ENCODE measurements around the gene MFAP1. TPM values are rescaled to one million over a fixed set of nuclear protein-coding genes. Genes with fewer than 3 reads are reported as not detected.

Gene MFAP1
- total and polyA plus RNA-seq, 2 experiments from 2014 or later: 24.5 to 34.9 TPM

DNA sequence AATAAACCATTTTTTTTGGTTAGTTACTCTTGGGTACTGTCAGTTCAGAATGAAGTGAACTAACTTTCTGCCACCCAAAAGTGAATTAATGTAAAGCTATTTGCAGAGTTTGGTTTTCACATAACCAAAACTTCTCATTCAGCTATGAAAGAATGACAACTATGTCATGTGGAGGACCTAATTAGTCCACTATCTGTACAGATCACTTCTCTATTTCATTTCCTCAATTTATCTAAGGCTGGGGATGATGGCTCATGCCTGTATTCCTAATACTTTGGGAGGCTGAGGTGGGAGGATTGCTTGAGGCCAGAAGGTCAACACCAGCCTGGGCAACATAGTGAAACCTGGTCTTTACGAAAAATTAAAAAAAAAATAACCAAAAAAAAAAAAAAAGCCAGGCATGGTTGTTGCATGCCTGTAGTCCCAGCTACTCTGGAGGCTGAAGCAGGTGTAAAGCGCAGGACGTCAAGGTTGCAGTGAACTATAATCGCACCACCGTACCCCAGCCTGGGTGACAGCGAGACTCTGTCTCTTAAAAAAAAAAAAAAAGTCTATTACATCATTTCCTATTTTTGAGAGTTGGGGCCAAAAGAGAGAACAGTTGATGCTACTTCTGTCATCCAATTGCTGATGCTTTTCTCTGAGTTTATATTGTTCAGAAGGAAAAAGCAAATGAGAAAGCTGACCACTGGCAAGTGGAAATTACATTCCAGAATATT is 15.4 kb downstream of the MFAP1 start:
- peaks cover 89% of the 10 kb centered on the region for H3K36me3 Mint-ChIP-seq (ENCODE audit: low read depth)
- H3K27ac Mint-ChIP-seq: no peak overlapping the region
- H3K9me2 ChIP-seq (ENCODE audit: insufficient read depth): no peaks in the 10 kb centered on the region
- H3K79me2 ChIP-seq (replicated peaks; ENCODE audit: insufficient read depth): 0 out of 2 replicates have a peak, but pooled peaks cover 3% of the 10 kb centered on the region
- H3K27ac ChIP-seq (ENCODE audit: low read depth): no peak overlapping the region
- H3F3A ChIP-seq (replicated peaks; ENCODE audit: low read depth): peaks cover 15% of the 10 kb centered on the region; the same call in 1 of the 2 replicates
- no peak overlapping the region for H3K4me3 ChIP-seq
- no peaks in the 10 kb centered on the region for H3K27me3 ChIP-seq (ENCODE audit: insufficient read depth)
- TF ChIP-seq, protein P1, sequence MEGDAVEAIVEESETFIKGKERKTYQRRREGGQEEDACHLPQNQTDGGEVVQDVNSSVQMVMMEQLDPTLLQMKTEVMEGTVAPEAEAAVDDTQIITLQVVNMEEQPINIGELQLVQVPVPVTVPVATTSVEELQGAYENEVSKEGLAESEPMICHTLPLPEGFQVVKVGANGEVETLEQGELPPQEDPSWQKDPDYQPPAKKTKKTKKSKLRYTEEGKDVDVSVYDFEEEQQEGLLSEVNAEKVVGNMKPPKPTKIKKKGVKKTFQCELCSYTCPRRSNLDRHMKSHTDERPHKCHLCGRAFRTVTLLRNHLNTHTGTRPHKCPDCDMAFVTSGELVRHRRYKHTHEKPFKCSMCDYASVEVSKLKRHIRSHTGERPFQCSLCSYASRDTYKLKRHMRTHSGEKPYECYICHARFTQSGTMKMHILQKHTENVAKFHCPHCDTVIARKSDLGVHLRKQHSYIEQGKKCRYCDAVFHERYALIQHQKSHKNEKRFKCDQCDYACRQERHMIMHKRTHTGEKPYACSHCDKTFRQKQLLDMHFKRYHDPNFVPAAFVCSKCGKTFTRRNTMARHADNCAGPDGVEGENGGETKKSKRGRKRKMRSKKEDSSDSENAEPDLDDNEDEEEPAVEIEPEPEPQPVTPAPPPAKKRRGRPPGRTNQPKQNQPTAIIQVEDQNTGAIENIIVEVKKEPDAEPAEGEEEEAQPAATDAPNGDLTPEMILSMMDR (conservative IDR thresholded peaks at IDR 0.05; ENCODE audit: low read depth in 2 of 2): no peak
- TF ChIP-seq POLR2AphosphoS5 (IDR thresholded peaks at IDR 0.05; ENCODE audit: low read depth): no peak
- TF ChIP-seq, protein P2, sequence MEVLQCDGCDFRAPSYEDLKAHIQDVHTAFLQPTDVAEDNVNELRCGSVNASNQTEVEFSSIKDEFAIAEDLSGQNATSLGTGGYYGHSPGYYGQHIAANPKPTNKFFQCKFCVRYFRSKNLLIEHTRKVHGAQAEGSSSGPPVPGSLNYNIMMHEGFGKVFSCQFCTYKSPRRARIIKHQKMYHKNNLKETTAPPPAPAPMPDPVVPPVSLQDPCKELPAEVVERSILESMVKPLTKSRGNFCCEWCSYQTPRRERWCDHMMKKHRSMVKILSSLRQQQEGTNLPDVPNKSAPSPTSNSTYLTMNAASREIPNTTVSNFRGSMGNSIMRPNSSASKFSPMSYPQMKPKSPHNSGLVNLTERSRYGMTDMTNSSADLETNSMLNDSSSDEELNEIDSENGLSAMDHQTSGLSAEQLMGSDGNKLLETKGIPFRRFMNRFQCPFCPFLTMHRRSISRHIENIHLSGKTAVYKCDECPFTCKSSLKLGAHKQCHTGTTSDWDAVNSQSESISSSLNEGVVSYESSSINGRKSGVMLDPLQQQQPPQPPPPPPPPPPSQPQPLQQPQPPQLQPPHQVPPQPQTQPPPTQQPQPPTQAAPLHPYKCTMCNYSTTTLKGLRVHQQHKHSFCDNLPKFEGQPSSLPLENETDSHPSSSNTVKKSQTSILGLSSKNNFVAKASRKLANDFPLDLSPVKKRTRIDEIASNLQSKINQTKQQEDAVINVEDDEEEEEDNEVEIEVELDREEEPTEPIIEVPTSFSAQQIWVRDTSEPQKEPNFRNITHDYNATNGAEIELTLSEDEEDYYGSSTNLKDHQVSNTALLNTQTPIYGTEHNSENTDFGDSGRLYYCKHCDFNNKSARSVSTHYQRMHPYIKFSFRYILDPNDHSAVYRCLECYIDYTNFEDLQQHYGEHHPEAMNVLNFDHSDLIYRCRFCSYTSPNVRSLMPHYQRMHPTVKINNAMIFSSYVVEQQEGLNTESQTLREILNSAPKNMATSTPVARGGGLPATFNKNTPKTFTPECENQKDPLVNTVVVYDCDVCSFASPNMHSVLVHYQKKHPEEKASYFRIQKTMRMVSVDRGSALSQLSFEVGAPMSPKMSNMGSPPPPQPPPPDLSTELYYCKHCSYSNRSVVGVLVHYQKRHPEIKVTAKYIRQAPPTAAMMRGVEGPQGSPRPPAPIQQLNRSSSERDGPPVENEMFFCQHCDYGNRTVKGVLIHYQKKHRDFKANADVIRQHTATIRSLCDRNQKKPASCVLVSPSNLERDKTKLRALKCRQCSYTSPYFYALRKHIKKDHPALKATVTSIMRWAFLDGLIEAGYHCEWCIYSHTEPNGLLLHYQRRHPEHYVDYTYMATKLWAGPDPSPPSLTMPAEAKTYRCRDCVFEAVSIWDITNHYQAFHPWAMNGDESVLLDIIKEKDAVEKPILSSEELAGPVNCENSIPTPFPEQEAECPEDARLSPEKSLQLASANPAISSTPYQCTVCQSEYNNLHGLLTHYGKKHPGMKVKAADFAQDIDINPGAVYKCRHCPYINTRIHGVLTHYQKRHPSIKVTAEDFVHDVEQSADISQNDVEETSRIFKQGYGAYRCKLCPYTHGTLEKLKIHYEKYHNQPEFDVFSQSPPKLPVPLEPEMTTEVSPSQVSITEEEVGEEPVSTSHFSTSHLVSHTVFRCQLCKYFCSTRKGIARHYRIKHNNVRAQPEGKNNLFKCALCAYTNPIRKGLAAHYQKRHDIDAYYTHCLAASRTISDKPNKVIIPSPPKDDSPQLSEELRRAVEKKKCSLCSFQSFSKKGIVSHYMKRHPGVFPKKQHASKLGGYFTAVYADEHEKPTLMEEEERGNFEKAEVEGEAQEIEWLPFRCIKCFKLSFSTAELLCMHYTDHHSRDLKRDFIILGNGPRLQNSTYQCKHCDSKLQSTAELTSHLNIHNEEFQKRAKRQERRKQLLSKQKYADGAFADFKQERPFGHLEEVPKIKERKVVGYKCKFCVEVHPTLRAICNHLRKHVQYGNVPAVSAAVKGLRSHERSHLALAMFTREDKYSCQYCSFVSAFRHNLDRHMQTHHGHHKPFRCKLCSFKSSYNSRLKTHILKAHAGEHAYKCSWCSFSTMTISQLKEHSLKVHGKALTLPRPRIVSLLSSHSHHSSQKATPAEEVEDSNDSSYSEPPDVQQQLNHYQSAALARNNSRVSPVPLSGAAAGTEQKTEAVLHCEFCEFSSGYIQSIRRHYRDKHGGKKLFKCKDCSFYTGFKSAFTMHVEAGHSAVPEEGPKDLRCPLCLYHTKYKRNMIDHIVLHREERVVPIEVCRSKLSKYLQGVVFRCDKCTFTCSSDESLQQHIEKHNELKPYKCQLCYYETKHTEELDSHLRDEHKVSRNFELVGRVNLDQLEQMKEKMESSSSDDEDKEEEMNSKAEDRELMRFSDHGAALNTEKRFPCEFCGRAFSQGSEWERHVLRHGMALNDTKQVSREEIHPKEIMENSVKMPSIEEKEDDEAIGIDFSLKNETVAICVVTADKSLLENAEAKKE (CRISPR knock-in tag; IDR thresholded peaks at IDR 0.05): no peak
- no peak for TF ChIP-seq EZH2phosphoT487 (IDR thresholded peaks at IDR 0.05; ENCODE audit: unreplicated experiment)
- TF ChIP-seq, protein P3, sequence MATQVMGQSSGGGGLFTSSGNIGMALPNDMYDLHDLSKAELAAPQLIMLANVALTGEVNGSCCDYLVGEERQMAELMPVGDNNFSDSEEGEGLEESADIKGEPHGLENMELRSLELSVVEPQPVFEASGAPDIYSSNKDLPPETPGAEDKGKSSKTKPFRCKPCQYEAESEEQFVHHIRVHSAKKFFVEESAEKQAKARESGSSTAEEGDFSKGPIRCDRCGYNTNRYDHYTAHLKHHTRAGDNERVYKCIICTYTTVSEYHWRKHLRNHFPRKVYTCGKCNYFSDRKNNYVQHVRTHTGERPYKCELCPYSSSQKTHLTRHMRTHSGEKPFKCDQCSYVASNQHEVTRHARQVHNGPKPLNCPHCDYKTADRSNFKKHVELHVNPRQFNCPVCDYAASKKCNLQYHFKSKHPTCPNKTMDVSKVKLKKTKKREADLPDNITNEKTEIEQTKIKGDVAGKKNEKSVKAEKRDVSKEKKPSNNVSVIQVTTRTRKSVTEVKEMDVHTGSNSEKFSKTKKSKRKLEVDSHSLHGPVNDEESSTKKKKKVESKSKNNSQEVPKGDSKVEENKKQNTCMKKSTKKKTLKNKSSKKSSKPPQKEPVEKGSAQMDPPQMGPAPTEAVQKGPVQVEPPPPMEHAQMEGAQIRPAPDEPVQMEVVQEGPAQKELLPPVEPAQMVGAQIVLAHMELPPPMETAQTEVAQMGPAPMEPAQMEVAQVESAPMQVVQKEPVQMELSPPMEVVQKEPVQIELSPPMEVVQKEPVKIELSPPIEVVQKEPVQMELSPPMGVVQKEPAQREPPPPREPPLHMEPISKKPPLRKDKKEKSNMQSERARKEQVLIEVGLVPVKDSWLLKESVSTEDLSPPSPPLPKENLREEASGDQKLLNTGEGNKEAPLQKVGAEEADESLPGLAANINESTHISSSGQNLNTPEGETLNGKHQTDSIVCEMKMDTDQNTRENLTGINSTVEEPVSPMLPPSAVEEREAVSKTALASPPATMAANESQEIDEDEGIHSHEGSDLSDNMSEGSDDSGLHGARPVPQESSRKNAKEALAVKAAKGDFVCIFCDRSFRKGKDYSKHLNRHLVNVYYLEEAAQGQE (IDR thresholded peaks at IDR 0.05; ENCODE audit: unreplicated experiment): no peak
- no peak for TF ChIP-seq STAT1 (IDR thresholded peaks at IDR 0.05; ENCODE audit: unreplicated experiment)
- no peak for TF ChIP-seq EZH2 (IDR thresholded peaks at IDR 0.05; ENCODE audit: low read depth, unreplicated experiment)
- TF ChIP-seq, protein P4, sequence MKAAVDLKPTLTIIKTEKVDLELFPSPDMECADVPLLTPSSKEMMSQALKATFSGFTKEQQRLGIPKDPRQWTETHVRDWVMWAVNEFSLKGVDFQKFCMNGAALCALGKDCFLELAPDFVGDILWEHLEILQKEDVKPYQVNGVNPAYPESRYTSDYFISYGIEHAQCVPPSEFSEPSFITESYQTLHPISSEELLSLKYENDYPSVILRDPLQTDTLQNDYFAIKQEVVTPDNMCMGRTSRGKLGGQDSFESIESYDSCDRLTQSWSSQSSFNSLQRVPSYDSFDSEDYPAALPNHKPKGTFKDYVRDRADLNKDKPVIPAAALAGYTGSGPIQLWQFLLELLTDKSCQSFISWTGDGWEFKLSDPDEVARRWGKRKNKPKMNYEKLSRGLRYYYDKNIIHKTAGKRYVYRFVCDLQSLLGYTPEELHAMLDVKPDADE (IDR thresholded peaks at IDR 0.05): no peak
- no peak for TF ChIP-seq CREB1 (CRISPR knock-in tag; IDR thresholded peaks at IDR 0.05; ENCODE audit: low read depth)
- H3K27me3 Mint-ChIP-seq (ENCODE audit: insufficient read depth, low read depth, poor library complexity): peaks cover 3% of the 10 kb centered on the region
- H2AFZ ChIP-seq: no peak overlapping the region
- no peak overlapping the region for H3K4me2 ChIP-seq
- no peaks in the 10 kb centered on the region; the same call in 1 of the 2 replicates for H4K20me1 ChIP-seq (replicated peaks; ENCODE audit: insufficient read depth)
- no peak for DNase-seq (ENCODE audit: low spot score)
- ATAC-seq: no peak
- H3K4me1 Mint-ChIP-seq: no peaks in the 10 kb centered on the region
- no peaks in the 10 kb centered on the region for H3K4me1 ChIP-seq (ENCODE audit: insufficient read depth)
- no peak overlapping the region for H3K4me3 Mint-ChIP-seq
- H3K9me3 Mint-ChIP-seq: no peaks in the 10 kb centered on the region
- peaks cover 81% of the 10 kb centered on the region for H3K36me3 ChIP-seq (ENCODE audit: insufficient read depth)
